GM18858 (cell line): ENCODE data around the gene SRC.
"Not testable (repeated sequence)": the region's sequence is repeated elsewhere in the genome, so short reads cannot be mapped to it uniquely, and the experiment has no call there.

ENCODE experiments used
- ATAC-seq: cut with Tn5 transposase; IDR thresholded peaks from one replicate; pipeline ENCODE4 v1.9.1; 2021; ENCODE audit not compliant: unreplicated experiment

Gene SRC

DNA sequence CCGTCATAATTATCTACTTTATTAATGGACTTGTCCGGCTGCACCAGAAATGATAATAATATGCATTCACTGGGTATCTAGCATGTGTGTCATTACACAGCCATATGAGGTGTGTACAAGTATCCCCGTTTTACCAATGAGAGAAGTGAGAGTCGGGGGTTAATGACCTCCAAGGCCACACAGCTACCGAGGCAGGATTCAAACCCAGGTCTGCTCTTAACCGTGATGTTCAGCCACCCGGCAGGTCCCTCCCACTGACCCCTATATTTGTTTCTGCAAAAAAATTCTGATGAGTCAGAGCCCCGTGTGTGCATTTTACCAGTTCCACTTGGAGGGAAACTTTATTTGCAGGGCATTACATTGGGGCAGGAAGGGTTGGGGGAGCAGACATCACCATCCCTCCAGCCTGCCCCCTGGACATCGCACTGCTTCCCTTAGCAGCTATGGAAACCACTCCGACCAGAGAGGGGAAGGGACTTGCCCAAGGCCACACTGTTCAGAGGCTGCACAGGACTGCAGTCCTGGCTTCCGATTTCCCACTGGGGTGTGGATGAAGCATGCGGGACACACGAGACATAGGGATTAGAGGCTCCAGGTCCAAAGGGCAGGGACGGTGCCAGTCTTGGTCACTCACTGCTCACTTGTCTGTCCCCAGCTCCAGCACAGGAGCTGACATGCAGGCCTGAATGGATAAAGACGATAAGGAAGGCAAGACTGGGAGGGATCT, 10.1 kb upstream of the SRC start:
- ATAC-seq: no peak

DNA sequence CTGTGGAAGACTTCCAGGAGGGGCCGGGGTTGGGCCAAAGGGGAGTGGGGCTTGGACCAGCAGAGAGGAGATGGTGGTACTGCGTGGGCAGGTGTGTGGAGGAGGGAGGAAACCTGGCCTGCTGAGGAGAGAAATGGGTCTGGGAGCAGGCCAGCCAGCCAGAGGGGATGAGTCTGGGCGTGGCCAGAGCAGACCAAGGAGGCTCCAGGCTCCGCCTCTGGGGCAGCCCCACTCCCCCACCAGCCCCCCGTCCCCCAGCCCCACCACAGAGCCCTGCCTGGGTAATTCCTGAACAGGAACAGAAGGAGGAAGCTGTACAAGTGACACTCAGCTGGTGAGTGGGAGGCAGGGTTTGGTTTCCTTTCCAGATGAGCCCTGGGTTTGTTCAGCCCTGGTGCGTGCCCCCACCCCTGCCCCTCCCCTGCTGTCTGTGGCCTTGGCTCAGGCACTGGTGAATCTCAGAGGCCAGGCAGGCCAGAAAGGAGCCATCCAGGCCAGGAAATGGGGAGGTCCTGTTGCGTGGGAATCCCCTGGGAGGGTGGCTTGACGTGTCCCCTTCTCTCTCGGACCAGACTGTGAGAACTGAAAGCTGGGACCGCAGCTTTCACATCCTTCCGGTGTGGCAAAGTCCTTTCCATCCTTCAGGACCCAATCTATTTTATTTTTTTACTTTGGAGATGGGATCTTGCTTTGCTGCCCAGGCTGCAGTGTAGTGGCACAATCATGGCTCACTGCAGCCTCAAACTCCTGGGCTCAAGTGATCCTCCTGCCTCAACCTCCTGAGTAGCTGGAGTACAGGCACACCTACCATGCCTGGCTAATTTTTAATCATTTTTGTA, 9.4 kb upstream of the SRC start:
- ATAC-seq: peak; percentile 41

DNA sequence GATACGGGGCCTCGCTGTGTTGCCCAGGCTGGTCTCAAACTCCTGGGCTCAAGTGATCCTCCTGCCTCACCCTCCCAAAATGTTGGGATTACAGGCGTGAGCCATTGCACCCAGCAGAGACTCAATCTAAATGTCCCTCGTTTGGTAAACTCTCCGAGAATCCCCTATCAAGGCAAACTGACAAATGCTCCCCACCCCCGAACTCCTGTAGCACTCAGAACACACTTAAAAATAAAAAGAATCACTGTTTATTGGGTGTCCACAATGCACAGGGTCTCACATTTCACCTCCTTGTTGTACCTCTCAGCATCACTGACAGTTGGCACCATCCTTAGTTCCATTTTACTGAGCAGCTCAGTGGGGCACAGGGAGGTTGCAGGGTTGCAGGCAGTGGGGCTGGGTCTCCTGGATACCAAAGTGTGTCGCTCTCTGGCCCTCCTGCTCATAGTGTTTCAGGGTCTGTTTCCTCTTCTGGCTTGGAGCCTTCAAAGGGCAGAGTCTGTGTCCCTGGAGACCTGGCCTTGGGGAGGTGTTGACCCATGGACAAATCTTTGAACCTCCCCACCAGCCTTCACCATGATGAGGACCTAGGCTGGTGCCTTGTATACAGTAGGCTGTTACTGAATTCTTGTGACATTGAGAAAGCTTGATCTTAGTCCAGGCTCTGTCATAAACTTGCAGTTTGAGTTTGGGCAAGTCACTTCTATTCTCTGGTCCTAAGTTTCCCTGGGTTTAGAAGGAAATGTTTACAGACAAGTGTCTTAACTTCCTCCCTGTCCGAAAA, 8.5 kb upstream of the SRC start:
- ATAC-seq: no peak

DNA sequence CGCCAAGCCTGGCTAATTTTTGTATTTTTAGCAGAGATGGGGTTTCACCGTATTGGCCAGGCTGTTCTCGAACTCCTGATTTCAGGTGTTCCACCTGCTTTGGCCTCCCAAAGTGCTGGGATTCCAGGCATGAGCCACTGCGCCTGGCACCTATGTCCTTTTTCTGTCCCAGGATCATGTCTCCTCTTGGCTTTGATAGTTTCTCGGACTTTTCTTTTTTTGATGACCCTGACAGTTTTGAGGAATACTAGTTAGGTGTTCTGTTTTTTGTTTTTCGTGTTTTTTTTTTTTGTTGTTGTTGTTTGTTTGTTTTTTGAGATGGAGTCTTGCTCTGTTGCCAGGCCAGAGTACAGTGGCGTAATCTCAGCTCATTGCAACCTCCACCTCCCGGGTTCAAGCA, 7.6 kb upstream of the SRC start:
- ATAC-seq: not testable (repeated sequence)

DNA sequence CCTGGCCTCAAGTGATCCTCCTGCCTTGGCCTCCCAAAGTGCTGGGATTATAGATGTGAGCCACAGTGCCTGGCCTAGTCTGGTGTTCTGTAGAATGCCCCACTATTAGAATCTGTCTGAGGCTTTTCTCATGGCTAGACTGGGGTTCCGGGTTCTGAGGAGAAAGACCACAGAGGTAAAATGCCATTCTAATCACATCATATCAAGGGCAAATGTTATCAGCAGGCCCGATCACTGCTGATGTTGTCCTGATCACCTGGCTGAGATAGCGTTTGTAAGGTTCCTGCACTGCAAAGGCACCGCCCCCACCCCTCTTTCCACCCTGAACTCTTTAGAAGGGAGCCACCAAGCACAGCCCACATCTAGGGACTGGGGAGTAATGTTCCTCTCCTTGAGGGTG, 6.7 kb upstream of the SRC start:
- no peak for ATAC-seq

DNA sequence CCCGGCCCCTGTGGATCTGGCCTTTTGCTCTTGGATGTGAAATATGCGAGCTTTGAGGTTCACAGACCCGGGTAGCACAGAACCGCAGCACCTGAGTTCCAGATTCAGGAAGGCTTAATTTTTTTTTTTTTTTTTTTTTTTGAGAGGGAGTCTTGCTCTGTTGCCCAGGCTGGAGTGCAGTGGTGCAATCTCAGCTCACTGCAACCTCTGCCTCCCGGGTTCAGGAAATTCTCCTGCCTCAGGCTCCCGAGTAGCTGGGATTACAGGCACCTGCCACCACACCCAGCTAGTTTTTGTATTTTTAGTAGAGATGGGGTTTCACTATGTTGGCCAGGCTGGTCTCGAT, 6.2 kb upstream of the SRC start:
- not testable (repeated sequence) for ATAC-seq

DNA sequence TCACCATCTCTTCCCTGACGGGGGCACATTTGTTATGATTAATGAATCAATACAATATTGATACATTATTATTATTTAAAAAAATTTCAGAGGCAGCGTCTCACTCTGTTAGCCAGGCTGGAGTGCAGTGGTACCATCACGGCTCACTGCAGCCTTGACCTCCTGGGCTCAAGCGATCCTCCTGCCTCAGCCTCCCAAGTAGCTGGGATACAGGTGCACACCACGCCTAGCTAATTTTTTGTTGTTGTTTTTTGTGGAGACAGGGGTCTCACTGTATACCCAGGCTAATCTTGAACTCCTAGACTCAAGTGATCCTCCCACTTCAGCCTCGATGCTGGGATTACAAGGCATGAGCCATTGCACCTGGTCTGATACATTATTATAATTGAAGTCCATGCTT, 4.9 kb upstream of the SRC start:
- ATAC-seq: no peak

- ATAC-seq: no peak
Observed at GRCh38 chr20:37341632-37342031, 4.3 kb upstream of the SRC start.

- ATAC-seq: no peak
Observed at GRCh38 chr20:37342231-37343177, 3.4 kb upstream of the SRC start.

DNA sequence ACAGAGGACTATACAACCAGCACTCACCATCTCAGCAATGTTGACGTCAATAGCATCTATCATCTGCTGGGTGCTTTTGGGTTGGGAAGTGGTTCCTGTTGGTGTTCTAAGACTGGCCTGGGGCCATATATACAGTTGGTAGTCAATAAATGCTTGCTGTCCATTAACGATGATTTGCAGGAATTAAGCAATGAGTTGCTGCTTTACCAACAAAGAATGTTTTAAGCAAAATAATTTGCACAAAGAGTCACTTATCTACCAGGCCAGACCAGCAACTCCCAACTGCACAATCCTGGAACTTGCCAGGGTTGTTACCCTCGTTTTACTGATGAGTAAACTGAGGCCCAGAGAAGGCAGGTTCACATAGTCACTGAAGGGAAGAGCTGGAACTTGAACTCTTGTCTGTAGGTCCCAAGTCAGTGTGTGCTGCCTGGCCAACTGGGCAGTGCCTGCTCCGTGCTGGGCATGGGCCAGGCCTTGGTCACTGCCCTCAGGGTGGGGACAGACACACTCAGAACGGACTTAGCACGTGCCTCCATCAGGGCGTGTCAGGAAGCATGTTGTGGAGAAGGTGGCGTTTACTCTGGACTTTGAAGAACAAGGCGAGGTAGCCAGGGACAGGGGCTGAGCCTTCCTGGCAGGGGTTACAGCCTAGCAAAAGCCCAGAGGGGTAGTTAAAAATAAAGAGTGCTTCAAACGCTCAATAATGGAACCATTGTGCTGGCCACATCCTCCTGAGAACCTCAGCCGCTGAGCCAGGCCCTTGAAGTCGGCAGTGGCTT, 2.5 kb upstream of the SRC start:
- ATAC-seq: no peak

DNA sequence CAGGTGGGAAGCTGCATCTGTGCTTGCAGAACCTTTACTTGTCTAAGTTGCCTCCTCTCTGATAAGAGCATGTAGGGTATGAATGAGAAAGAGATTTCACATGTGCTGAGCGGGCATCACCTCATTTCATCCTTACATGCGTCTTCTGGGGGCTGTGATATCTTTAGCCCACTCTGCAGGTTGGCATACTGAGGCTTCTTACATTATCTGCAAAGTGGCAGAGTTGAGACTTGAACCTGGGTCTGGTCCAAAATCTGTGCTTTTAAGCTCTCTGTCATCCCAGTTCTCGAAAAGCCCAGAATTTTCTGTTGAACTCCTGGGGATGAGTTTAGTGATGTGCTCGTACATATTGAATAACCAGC, 2.0 kb upstream of the SRC start:
- no peak for ATAC-seq

GRCh38 chr20:37344506-37345338, 1.2 kb upstream of the SRC start:
- ATAC-seq: no peak

- ATAC-seq: no peak
Observed at GRCh38 chr20:37346236-37346534, 245 bp downstream of the SRC start.

DNA sequence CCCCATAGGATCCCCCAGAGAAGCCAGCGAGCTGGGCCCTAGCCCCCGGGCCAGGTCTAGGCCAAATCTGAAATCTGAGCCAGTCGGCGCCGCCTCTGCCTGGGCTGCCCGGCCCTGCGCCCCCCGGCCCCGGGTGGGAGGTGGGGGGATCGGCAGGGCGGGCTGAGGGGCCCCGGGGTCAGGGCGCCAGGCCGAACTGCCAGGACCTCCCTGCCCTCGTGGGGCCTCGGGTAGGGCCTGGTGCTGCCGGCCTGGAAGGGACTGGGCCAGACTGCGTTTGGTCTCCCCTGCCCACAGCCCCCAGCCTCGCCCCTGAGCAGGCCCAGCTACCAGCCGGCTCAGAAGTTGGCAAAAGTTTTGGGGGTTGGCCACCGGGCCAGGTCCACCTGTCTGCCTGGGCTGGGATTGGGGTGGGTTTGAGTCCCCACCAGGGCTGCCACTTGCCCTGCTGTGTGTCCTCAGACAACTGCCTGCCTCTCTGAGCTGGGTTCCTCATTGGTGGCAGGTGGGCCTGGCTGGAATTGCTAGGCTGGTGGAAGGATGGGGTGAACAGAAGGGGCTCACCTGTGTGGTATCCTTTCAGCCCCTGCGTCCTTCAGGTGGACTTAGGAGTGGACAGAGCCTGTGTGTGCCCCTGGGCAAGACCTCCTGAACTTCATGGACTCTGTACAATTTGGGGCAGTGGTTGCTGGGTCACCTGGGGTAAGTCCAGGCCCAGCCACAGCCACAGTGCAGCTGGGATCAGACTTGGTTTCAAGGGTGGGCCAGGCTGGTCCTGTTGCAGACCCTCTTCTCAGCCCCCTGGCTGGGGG, 801 bp downstream of the SRC start:
- ATAC-seq: no peak

DNA sequence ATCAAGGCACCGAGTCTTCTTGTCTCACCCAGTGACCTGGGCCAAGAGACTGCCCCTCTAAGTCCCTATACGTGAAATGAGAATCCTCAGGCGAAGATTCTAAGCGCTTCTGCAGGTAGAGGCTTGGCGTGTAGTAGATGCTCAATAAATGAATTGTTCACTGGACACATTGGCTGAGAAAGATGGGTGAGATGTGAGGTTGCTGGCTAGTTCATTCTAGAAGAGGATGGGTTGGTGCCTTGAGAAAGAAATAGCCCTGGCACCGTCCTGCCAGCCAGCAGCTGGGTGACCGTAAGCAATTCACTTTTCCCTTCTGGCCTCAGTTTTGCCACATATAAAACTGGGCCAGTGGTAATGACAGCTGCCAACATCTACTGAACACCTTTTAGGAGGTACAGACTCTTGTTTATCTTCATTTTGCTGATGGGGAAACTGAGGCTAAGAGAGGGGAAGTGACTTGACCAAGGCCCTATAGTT, 1.4 kb downstream of the SRC start:
- ATAC-seq: no peak

DNA sequence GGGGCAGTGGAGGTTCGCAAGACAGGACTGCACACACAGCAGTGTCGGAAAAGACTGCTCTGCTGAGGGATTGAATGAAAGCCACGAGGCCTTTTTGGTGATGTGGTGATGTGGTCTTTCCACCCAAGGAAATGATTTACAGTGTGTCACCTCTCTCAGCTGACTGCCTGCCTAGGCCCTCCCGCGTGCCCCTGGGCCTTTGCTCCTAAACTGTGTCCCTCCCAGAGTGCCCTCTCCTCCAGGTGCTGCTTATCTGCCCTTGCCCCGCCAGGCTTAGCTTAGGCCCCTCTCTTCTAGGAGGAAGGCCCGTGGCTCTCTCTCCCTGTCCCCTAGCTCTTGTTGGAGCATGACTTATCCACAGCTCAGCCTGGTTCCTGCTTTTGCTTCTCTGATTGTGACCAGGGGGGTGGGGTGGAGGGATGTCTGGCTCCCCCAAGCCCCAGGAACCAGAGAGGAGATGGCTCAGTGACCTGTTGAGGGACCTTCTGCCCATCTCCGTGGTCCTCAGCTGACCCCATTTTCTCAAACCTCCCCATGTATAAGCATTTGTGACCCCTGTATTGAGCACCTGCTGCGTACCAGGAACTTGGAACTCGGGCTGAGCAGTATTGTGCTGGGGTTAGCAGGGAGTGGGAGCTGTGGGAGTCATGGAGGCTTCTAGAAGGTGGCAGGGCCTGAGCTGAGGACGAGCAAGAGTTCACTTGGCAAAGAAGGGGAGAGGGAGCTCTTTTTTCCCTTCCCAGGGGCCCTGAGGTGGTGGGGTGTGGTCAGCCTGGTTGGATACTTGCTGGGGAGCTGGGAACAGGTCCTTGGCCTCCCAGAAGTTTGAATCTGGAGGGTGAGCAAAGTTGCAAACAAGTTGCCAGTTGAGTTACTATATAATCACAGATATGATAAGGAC, 2.2 kb downstream of the SRC start:
- no peak for ATAC-seq

DNA sequence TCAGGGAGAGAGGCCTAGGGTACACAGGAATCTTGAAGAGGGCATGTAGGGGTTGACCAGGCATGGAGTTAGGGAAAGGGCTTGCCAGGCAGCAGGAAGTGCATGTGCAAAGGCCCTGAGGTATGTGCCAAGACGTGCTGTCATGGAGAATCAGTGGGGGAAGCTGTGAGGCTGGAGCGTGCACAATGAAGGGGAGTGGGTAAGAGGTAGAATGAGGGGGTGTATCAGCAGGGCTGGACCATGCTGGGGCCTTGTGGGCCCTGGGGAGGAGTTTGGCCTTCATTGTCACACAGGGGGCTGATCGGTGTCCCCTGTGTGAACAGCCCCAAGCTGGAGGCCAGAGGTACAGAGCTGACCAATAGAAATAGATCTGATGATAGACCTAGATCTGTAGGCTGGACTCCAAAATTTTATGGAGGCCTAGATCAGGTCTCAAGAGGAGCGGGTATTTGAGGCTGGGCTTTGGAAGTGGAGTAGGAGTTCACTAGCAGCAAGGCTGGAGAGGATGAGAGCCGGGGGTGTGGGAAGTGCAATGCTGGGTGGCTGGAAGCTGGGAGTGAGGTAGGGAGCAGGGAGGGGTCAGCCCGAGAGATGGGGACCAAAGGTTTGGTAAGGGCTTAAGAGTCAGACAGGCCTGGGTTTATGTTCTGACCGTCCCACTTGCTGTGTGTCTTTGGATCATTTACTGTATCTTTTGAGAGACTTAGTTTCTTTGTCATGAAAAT, 3.0 kb downstream of the SRC start:
- no peak for ATAC-seq
